HS-27A (cell line): ENCODE results near the gene BRD8.
A peak's percentile ranks its signal among the peaks of the same experiment; 100 is the strongest.
"Not testable (repeated sequence)": the region's sequence is repeated elsewhere in the genome, so short reads cannot be mapped to it uniquely, and the experiment has no call there.

ENCODE experiments used
- DNase-seq: peaks from one replicate; pipeline ENCODE4 v3.0.0-alpha.2; 2012; ENCODE audit warnings: low read depth, missing footprints

The BRD8 gene

GRCh38 chr5:138178516-138179276 is at the start of gene BRD8, which contains the start of gene KIF20A:
Gene BRD8 (minus strand): TSS chr5:138178630. CDS start chr5:138178614, 16 bp downstream.
Gene KIF20A (plus strand): TSS chr5:138179112. CDS start chr5:138179681, 569 bp downstream.
- DNase-seq = peak; percentile 85

DNA sequence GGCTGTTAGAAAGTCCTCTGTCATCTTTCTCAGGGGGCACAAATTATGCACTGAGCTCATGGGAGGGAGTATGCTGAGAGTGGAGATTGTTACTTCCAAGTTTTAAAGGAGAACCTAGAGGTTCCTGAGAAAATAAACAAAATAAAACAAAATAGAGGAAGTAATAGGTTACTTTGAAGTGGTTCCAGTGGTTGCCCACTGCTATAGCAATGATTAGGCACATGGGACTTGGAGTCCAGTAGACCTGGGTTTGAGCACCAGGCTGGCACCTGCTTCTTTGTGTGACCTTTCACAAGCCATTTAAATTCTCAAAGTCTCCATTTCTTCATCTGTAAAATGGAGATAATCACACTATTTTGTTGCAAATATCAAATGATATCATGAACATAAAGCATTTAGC is 48.5 kb upstream of the BRD8 start:
- DNase-seq = no peak

DNA sequence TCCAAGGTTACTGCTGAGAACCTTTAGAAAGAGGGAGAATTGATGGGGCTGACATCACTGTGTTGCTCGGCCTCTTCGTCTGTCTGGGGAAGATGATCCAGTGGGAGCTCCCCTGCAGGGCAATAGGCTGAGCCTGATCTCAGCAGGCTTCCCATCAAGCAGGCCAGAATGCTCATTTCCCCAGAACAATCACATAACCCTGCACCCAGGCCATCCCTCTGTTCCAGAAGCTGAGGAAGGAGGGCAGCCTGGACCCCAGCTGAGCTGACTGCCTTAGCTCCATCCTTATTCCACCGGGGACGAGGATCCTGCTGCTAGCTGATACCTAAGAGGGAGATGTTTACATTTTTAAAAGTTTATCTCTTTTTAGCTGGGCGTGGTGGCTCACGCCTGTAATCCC is 46.3 kb upstream of the BRD8 start:
- no peak for DNase-seq

DNA sequence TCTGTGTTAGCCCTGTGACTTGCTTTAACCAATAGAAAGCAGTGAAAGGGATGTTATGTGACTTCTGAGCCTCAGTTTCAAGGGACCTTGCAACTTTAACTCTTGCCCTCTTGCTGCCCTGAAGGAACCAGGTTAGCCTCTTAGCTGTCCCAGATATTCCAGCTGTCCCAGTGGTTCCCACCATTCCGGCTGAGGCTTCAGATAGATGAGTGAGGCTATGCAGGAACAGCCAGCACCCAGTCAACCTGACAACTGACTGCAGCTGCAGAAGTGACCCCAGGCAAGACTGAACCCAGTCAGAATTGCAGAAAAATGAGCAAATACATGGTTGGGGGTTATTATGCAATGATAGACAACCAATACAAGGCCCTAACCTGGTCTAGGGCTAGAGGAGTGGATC is 45.1 kb upstream of the BRD8 start:
- no peak for DNase-seq

DNA sequence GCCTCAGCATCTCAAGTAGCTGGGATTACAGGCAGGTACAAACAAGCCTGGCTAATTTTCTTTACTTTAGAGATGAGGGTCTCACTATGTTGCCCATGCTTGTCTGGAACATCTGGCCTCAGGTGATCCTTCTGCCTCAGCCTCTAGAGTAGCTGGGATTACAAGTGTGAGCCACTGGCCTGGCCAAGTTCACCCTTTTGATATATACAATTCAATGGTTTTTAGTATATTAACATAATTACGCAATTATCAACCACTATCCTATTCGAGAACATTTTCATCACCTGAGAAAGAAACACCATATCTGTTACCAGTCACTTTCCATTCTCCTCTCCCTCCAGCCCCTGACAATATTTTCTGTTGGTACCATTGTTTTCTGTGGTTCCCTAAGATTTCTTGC is 38.4 kb upstream of the BRD8 start:
- DNase-seq = no peak

DNA sequence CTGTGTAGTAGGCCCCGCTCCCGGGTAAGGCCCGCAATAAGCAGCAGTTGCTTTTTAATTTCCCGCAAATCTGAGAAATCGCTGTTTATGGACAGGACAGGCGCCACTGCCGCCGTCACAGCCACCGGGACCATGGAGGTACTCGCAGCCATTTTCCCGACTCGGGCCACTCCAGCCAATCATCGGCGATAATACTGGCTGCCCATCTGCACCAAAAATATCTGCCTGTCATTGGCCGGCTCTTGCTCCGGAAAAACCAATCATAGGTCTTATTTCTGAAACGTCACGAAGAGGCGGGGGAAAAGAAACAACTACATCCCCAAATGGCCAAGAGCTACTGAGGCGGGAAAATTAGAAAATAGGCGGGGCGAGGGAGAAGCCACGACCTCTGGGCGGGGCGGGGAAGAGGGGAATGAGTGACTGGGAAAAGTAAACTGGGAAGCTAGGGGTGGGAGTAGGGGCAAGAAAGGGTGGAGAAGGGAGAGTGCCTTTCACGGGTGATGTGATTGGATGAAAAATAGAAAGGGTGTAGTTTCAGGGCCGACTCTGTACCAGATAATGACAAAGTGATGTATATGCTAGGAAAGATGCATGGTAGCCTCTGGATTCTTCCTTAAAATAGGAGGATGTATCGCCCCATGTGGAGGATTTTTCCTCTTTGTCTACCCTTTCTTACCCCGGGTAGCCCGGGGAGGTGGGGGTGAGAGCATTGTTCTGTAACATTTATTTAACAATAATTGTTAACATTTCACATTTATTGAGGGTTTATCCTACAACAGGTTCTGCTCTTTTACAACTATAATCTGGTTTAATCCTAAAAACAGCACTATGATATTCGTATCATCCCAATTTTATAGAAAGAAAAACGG is 35.0 kb upstream of the BRD8 start, which contains the start of gene CDC23:
Gene CDC23, minus strand, starts transcription at position 163 of the 869 bp plus-strand sequence. Its CDS starts 11 bp downstream, at position 152.
- peak; percentile 83 for DNase-seq

- DNase-seq = no peak
Measured at GRCh38 chr5:138212828-138213160, 34.4 kb upstream of the BRD8 start.

DNA sequence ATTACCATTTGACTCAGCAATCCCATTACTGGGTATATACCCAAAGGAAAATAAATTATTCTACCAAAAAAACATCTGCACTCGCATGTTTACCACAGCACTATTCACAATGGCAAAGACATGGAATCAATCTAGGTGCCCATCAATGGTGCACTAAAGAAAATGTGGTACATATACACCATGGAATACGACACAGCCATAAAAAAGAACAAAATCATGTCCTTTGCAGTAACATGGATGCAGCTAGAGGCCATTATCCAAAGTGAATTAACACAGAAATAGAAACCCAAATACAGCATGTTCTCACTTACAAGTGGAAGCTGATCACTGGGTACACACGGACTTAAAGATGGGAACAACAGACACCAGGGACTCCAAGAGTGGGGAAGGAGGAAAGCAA is 32.6 kb upstream of the BRD8 start:
- DNase-seq = no peak

- not testable (repeated sequence) for DNase-seq
Measured at GRCh38 chr5:138193859-138194258, 15.4 kb upstream of the BRD8 start.

DNA sequence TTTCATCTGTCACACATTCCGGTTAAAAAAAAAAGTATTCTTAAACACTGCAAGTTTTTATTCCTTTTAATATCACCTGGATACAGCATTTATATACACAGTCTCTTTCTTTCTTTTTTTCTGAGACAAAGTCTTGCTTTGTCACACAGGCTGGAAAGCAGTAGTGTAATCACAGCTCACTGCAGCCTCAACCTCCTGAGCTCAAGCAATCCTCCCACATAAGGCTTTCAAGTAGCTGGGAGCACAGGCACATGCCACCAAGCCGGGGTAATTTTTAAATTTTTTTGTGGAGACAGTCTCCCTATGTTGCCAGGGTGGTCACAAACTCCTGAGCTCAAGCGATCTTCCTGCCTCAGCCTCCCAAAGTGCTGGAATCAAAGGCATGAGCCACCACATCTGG is 14.4 kb upstream of the BRD8 start:
- DNase-seq = no peak

- DNase-seq = no peak
Measured at GRCh38 chr5:138188626-138189025, 10.2 kb upstream of the BRD8 start.

GRCh38 chr5:138186002-138186447 is 7.6 kb upstream of the BRD8 start:
- no peak for DNase-seq

GRCh38 chr5:138182808-138183207 is 4.4 kb upstream of the BRD8 start:
- DNase-seq = no peak

DNA sequence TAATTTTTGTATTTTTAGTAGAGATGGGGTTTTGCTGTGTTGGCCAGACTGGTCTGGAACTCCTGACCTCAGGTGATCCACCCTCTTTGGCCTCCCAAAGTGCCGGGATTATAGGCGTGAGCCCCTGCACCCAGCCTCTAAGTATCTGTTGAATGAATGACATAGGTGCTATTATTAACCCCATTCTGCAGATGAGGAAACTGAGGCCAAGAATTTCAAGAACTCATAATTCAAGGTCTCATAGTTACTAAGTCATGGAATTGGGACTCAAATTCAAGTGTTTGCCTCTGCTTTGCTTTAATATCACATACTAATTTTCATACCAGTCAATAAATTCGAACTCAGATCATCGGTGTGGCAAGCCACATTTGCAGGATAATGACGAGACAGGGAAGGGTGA is 2.4 kb upstream of the BRD8 start:
- no peak for DNase-seq

DNA sequence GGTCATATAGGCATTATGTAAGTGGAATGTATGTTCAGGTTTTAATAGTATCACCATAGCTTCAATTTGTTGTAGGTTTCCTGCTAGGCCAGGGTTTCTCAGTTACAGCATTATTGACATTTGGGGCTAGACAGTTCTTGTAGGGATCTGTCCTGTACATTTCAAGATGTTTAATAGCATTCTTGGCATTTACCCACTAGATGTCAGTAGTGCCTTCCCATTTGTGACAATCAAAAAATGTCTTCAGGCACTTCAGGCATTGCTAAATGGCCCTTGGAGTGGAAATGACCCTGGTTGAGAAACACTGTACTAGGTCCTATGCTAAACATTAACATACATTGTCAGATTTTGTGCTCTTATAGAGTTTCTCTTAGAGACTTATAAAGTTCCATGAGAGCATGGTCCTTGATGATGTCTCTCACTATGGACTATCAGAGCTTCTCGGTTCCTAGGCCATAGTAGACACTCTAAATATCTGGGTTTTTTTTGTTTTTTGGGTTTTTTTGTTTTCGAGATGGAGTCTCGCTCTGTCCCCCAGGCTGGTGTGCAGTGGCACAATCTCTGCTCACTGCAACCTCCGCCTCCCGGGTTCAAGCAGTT is 1.9 kb upstream of the BRD8 start:
- no peak for DNase-seq

DNA sequence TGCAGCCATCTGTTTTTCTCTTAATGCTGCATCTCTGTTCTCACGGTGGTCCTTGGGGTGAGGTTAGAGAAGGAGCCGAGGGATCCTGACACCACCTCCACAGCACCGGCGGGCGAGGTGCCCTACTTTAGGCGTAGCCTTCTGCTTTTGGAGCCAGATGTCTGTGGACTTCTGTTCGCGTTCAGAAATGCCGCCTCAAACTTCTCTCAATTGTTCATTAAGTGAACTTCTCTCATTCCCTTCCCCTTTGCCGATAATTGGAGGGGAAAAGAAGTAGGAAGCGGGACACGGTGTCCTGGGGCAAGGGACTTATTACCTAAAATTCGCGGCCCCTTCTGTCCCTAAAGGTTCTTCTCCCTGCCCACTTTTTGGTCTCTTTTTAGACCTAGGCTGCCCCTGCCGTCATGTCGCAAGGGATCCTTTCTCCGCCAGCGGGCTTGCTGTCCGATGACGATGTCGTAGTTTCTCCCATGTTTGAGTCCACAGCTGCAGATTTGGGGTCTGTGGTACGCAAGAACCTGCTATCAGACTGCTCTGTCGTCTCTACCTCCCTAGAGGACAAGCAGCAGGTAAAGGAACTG is 937 bp upstream of the BRD8 start:
- DNase-seq = no peak

DNA sequence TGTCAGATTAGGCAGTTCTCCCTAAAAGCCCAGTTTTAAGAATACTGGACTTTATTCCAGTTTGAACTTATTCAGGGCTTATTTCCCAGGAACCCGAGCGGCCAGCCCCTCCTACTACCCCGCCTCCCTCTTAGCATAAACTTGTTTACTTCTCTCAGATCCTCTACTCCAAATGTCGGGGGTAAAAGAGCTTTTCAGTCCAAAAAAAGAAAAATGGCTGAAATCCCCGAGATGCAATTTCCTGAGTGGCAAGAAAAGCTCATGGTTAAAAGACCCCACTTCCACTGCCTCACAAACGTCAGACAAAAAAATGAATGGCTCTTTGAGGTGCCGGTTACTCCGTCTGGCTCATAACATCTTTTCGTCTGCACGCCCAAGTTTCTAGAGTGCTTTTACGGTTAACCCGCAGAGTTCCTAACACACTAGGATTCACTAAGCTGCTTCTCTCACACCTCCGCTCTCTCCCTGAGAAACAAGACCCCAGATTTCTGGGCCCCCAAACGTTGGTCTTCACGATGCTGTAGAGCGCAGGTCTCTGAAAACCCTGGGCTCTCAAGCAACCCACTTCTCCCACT is 402 bp downstream of the BRD8 start:
- DNase-seq = no peak

- no peak for DNase-seq
Measured at GRCh38 chr5:138170299-138170698, 8.1 kb downstream of the BRD8 start.

- no peak for DNase-seq
Measured at GRCh38 chr5:138169124-138169523, 9.3 kb downstream of the BRD8 start.

DNA sequence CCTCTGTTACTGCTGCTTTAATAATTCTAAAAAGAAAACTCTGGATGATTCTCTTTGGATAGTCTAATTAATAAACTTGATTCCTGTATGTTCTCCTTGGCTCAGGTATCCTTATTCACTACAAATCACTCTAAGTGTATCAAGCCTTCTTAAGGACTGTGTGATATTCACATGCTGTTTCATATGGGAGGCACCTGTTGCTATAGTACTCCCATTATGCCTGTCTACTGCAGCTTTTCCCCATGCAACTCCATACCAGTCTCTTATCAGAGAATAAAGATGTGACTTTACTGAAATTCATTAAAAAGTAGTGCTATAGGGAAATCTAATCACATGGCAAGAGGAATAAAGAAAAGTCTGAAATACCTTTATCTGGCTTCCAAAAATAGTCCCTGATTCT is 14.7 kb downstream of the BRD8 start:
- DNase-seq = no peak

DNA sequence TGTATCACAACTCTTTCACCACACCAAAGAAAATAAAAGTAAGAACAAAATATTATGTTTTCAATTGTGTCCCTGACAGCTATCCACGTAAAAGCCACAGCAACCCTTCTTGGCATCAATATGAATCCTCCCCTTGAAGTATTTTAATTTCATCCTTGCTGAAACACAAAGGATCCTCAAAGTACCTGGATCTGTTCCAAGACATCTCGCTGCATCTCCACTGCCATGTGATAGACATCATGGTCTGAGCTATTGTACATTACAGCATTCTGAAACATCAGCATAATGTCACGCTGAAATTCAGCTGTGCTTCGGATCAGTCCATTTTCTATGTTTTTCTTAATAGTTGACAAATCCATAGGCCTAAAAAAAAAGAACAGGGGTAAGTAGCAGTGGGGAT is 17.7 kb downstream of the BRD8 start:
- no peak for DNase-seq

DNA sequence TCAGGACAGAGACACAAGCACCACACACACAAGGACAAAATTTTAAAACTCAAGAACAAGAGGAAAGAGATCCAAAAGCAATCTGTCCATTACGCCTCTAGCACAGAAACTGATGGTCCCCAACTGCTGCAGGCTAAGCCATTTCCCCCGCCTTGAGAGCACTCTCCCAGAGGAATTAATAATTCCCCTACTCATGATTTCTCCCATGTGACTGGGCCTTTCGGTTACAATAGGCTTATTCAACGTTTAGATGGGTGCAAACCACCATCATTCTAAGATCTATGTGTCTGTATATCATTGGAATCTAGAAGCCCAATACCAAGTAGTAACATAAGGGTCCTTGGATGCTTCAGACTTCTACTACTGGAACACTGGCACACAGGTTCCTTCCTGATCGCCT is 18.8 kb downstream of the BRD8 start:
- DNase-seq = no peak
